Measurements from ENCODE around the gene FRMD4A. TPM values are rescaled to one million over a fixed set of nuclear protein-coding genes. Genes with fewer than 3 reads are reported as not detected.

Gene FRMD4A
- total and polyA plus RNA-seq, 2 experiments from 2014 or later = 5.4 to 10.3 TPM

- no peak for DNase-seq (ENCODE audit: low spot score)
- 92% methylated on average over 4 of the region's 4 CpGs for WGBS (ENCODE audit: low lambda C conversion rate, missing lambda C conversion rate)
- Histone ChIP-seq H3K27me3 (no peaks in the 10 kb centered on the region), H3K4me1 (ENCODE audit: insufficient read depth) (no peaks in the 10 kb centered on the region), H3K36me3 (replicated peaks; ENCODE audit: insufficient read depth, low read depth) (no peaks in the 10 kb centered on the region), H3K79me2 (no peaks in the 10 kb centered on the region), H3K4me3 (no peak overlapping the region), H3K9me3 (ENCODE audit: low read depth) (no peaks in the 10 kb centered on the region), H3K27ac (no peak overlapping the region), H4K20me1 (ENCODE audit: insufficient read depth, poor library complexity, severe bottlenecking) (no peaks in the 10 kb centered on the region), H3K9me2 (replicated peaks; ENCODE audit: insufficient read depth) (no peaks in the 10 kb centered on the region), H2AFZ (no peak overlapping the region), H3K4me2 (no peak overlapping the region)
- TF ChIP-seq EZH2phosphoT487 (IDR thresholded peaks at IDR 0.05; ENCODE audit: low read depth, severe bottlenecking, unreplicated experiment) (no peak), EZH2 (IDR thresholded peaks at IDR 0.05; ENCODE audit: borderline replicate concordance) (no peak), CTCF (IDR thresholded peaks at IDR 0.05; ENCODE audit: poor library complexity) (no peak)
Measured at GRCh38 chr10:14265709-14266108, 65.0 kb downstream of the FRMD4A start.

- Histone ChIP-seq H3K79me2 (no peaks in the 10 kb centered on the region), H3K9me3 (ENCODE audit: low read depth) (no peaks in the 10 kb centered on the region)
- 82% methylated on average over 15 of the region's 15 CpGs for WGBS (ENCODE audit: low lambda C conversion rate, missing lambda C conversion rate)
Measured at GRCh38 chr10:14262836-14263425, 67.8 kb downstream of the FRMD4A start.

DNA sequence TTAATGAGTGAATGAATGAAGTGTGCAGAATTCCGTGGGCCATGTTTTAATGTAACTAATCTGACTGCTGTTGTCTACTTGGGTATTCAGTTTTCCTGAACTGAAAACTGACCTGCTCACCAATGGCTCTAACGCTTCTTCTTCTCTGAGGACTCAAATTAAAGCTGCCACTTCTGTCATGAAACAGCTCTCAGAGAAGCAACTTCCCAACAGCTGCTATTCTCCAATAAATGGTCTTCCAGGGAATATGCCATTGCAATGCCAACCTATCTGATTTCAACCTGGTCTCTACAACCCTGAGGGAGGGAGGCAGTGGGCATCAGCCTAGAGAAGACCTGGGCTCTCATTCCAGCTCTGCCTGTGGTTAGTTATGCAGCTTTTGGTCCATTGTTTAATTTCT lies 69.4 kb downstream of the FRMD4A start:
- Histone ChIP-seq H4K20me1 (ENCODE audit: insufficient read depth, poor library complexity, severe bottlenecking) (no peaks in the 10 kb centered on the region), H3K4me2 (no peak overlapping the region), H3K36me3 (replicated peaks; ENCODE audit: insufficient read depth, low read depth) (no peaks in the 10 kb centered on the region), H3K9me2 (replicated peaks; ENCODE audit: insufficient read depth) (no peaks in the 10 kb centered on the region), H3K9me3 (ENCODE audit: low read depth) (no peaks in the 10 kb centered on the region), H3K79me2 (no peaks in the 10 kb centered on the region), H3K4me3 (no peak overlapping the region), H2AFZ (no peak overlapping the region), H3K4me1 (ENCODE audit: insufficient read depth) (no peaks in the 10 kb centered on the region), H3K27me3 (no peaks in the 10 kb centered on the region), H3K27ac (no peak overlapping the region)
- 74% methylated on average over 2 of the region's 2 CpGs for WGBS (ENCODE audit: low lambda C conversion rate, missing lambda C conversion rate)
- DNase-seq (ENCODE audit: low spot score) = no peak
- TF ChIP-seq EZH2 (IDR thresholded peaks at IDR 0.05; ENCODE audit: borderline replicate concordance) (no peak), CTCF (IDR thresholded peaks at IDR 0.05; ENCODE audit: poor library complexity) (no peak), EZH2phosphoT487 (IDR thresholded peaks at IDR 0.05; ENCODE audit: low read depth, severe bottlenecking, unreplicated experiment) (no peak)

More at GRCh38 chr10:14262836-14263425, 67.8 kb downstream of the FRMD4A start:
- H3K4me3 ChIP-seq = no peak overlapping the region
- no peaks in the 10 kb centered on the region for H3K27me3 ChIP-seq
- H4K20me1 ChIP-seq (ENCODE audit: insufficient read depth, poor library complexity, severe bottlenecking) = no peaks in the 10 kb centered on the region
- TF ChIP-seq CTCF (IDR thresholded peaks at IDR 0.05; ENCODE audit: poor library complexity) (no peak), EZH2phosphoT487 (IDR thresholded peaks at IDR 0.05; ENCODE audit: low read depth, severe bottlenecking, unreplicated experiment) (no peak), EZH2 (IDR thresholded peaks at IDR 0.05; ENCODE audit: borderline replicate concordance) (no peak)
- no peak overlapping the region for H2AFZ ChIP-seq
- no peaks in the 10 kb centered on the region for H3K36me3 ChIP-seq (replicated peaks; ENCODE audit: insufficient read depth, low read depth)
- H3K27ac ChIP-seq = no peak overlapping the region
- H3K9me2 ChIP-seq (replicated peaks; ENCODE audit: insufficient read depth) = no peaks in the 10 kb centered on the region
- H3K4me2 ChIP-seq = no peak overlapping the region
- no peaks in the 10 kb centered on the region for H3K4me1 ChIP-seq (ENCODE audit: insufficient read depth)
- DNase-seq (ENCODE audit: low spot score) = no peak

Measured in hepatocyte (in vitro differentiated cells).